ENCODE results near the gene LDHA.

LDHA gene

GRCh38 chr11:18394275-18394927 lies at the start of gene LDHA:
TSS of gene LDHA (plus strand) at chr11:18394563. CDS start at chr11:18396843, 2,280 bp downstream.
- in situ Hi-C loops (cut with MboI; ENCODE audit: low sequenced_read_pairs) = no loop called here

DNA sequence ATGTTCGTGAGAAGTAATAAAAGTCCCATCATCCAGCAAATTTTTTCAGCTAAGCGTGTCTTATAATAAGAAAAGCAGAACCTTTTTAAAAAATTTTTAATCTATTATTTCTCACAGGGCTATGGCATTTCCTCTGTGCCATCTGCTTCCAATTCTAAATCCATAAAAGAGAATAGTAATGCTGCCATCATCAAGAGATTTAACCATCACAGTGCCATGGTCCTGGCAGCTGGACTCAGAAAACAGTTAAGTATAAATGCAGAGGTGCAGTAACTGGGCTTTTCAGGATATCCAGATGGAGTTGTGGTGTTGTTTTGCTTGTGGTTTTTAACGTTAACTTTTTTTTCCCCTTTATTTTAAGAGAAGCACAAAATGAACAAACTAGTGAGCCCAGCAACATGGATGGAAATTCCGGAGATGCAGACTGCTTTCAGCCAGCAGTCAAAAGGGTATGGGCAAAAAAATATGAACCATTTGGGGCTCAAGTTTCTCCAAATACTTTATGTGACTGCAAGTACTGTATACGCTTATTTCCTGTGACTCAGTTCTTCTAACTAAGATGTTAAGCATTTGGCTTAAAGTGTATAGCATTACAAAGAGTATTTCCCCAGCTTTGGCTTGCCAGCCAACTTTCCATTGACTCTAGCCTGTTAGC lies 46.8 kb upstream of the LDHA start:
- in situ Hi-C loops (cut with MboI; ENCODE audit: low sequenced_read_pairs) = no loop called here

- in situ Hi-C loops (cut with MboI; ENCODE audit: low sequenced_read_pairs) = no loop called here
These were observed 41.8 kb upstream of the LDHA start for GRCh38 chr11:18352581-18352980.

DNA sequence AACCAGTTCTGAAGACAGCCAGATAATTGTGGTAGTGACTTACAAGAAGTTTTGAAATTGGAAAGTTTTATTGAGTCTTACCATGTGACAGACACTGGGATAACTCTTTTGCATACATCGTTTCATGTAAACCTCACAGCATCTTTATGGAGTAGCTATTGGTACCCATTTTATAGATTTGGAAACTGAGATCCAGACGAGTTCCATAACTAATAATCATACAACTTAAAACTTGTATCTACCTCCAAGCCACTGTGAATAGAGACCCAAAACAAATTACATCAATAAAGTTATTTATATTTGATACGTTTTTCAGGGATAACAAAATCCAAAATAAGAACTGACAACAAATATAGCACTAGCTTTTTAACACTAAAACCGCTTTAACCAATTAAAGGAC lies 35.7 kb upstream of the LDHA start:
- in situ Hi-C loops (cut with MboI; ENCODE audit: low sequenced_read_pairs) = no loop called here

- in situ Hi-C loops (cut with MboI; ENCODE audit: low sequenced_read_pairs) = no loop called here
These were observed 33.2 kb upstream of the LDHA start for GRCh38 chr11:18361154-18361553.

GRCh38 chr11:18364495-18365073 lies 29.8 kb upstream of the LDHA start:
- in situ Hi-C loops (cut with MboI; ENCODE audit: low sequenced_read_pairs) = no loop called here

DNA sequence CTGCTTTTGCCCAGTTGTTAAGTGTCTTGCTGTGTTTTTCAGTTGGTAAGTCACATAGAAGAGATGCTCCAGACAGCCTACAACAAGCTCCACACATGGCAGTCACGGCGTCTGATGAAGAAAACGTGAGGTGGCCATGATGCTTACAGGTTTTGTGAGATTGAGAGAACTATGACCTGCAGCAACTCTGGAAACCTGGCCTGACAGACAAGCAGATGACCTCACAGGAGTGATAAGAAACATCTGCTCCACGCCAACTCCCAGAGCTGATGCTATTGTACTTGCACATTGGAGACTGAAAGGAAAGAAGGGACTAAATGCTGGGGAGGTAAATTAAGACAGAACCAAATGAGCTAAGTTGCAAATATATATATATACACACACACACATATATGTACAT lies 28.6 kb upstream of the LDHA start:
- in situ Hi-C loops (cut with MboI; ENCODE audit: low sequenced_read_pairs) = no loop called here

DNA sequence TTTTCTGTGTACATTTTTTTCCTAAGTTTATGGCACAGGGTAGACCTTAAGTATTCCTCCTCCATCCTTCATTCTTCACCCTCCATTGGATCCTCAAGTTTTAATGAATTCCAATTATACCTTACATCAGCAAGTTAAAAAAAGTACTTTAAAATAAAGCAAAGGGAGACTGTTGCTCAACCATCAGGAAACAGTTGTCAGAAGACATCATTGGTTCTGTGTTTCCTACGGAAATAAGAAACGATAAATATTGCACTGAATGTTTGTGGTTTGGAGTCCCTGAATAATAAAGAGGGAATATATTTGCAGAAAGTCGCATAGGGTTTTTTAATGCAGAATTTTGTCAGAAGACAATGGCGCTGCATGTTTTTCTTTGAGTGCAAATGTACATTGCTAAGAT lies 28.1 kb upstream of the LDHA start:
- in situ Hi-C loops (cut with MboI; ENCODE audit: low sequenced_read_pairs) = no loop called here

GRCh38 chr11:18367431-18367830 lies 26.9 kb upstream of the LDHA start:
- in situ Hi-C loops (cut with MboI; ENCODE audit: low sequenced_read_pairs) = no loop called here

GRCh38 chr11:18368221-18368620 lies 26.1 kb upstream of the LDHA start:
- in situ Hi-C loops (cut with MboI; ENCODE audit: low sequenced_read_pairs) = no loop called here

GRCh38 chr11:18369398-18369797 lies 25.0 kb upstream of the LDHA start:
- in situ Hi-C loops (cut with MboI; ENCODE audit: low sequenced_read_pairs) = no loop called here

DNA sequence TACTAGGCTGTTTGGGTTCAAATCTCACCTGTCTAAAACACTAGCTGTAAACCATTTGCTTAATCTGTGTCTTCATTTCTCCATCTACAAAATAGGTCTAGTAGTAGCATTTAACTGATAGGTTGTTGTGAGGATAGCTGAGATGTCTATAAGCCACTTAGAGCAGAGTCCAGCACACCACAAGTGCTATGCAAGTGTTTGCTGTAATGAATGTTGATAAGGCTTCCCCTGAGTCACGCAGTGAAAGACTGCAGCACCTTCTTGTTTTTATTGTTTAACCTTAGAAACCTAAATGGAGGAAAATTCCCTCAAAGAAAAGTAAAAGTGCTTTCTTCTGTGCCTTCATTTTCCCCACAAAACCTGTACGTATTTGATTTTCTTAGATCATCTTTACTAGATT lies 23.1 kb upstream of the LDHA start:
- in situ Hi-C loops (cut with MboI; ENCODE audit: low sequenced_read_pairs) = no loop called here

DNA sequence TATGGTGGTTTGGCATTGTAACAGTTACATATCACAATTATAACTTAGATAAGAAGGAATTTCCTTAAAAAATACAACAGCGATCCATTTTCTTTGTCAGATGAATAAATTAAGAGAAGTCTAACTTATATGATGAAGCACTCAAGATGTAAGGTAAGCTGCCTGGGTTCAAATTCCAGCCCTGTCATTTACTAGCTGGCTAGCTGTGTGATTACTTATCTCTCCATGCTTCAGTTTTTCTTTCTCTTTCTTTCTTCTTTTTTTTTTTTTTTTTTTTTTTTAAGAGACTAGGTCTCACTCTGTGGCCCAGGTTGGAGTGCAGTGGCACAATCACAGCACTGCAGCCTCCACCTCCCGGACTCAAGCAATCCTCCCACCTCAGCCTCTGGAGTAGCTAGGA lies 22.2 kb upstream of the LDHA start:
- in situ Hi-C loops (cut with MboI; ENCODE audit: low sequenced_read_pairs) = no loop called here

DNA sequence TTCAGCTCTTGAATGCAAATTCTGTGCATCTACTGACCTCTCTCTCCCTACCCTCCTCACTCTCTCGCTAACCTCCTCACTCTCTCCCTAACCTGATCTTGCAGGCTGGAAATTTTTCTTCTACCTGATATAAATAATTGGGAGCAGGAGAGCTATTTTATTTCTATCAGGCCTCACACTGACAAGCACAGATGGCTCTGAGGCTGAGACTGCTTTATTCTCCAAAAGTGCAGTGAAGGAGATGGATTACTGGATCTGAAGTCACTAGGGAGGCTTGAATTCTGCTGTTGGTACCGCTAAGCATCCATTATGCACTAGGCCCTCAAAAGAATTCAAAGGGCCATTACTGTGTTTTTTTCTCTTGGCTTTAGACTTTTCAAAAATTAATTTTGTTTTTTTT lies 19.4 kb upstream of the LDHA start:
- in situ Hi-C loops (cut with MboI; ENCODE audit: low sequenced_read_pairs) = no loop called here

- in situ Hi-C loops (cut with MboI; ENCODE audit: low sequenced_read_pairs) = no loop called here
These were observed 18.4 kb upstream of the LDHA start for GRCh38 chr11:18375941-18376340.

DNA sequence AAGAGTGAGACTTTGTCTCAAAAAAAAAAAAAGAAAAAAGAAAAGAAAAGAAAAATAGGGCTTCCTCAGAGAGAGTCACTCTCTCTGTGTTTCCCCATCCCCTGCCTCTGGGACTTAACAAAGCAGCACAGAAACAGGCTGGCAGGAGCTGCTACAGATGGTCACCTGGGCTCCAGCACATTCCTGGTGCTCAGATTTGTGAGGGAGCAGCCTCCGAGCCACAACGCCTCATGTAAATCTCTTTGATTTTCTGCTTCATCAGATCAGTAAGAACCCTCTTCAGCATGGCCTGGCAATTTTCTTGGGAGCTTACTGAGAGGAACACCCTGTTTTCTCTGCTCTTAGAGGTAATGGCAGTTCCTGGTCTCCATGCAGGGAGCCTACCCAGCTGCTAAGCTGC lies 15.2 kb upstream of the LDHA start:
- in situ Hi-C loops (cut with MboI; ENCODE audit: low sequenced_read_pairs) = no loop called here

DNA sequence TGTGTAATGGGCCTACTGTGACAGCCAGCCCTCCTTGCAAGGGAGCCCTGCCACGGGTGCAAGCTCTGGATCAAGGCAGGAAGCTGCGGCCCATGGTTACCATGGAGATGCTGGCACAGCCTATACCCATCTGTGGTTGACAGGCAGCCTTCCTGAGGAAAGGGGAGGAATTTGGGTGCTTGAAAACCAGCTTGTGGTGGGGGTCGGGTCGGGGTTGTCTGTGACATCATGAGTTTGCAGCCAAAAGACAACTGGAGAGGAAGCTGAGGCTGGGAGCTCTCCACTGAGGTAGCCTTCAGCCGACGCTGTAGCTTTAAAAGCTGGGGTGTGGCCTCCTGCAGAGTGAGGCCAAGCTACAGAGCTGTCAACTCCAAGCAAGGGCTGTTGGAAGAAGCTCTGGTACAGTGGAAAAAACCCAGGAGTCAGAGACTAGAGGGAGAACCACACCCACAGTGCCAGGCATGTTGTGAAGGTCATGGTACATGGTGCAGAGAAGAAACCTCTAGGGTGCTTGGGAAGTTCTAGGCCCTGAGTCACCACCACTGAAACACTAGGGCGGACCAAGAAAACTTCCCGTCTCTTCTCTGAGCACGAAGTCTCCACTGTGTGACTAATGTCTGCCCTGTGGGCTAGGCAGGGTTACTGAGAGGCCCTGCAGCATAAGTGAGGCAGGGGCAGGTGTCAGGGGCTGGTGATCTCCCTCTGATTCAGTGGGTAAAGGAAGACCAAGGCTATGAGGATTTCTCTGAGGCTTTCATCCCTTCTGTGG lies 10.8 kb upstream of the LDHA start:
- in situ Hi-C loops (cut with MboI; ENCODE audit: low sequenced_read_pairs) = no loop called here

GRCh38 chr11:18384157-18384641 lies 10.2 kb upstream of the LDHA start:
- in situ Hi-C loops (cut with MboI; ENCODE audit: low sequenced_read_pairs) = no loop called here

DNA sequence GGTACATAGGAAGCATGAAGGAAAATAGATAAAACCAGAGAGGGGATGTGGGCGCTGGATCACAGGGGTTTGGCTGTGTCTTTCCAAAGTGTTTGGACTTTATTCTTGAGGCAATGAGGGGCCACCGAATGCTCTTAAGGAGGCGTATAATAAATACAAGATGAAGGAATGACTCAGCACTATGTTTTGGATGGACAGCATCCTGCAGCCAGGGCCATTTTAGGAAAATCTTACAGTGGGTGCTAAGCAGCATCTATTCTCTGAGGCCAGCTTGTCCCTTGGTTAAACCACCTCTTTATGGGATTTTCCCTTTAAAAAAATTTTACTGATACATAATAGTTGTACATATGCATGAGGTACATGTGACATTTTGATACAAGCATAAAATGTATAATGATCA lies 4.3 kb upstream of the LDHA start:
- in situ Hi-C loops (cut with MboI; ENCODE audit: low sequenced_read_pairs) = no loop called here

DNA sequence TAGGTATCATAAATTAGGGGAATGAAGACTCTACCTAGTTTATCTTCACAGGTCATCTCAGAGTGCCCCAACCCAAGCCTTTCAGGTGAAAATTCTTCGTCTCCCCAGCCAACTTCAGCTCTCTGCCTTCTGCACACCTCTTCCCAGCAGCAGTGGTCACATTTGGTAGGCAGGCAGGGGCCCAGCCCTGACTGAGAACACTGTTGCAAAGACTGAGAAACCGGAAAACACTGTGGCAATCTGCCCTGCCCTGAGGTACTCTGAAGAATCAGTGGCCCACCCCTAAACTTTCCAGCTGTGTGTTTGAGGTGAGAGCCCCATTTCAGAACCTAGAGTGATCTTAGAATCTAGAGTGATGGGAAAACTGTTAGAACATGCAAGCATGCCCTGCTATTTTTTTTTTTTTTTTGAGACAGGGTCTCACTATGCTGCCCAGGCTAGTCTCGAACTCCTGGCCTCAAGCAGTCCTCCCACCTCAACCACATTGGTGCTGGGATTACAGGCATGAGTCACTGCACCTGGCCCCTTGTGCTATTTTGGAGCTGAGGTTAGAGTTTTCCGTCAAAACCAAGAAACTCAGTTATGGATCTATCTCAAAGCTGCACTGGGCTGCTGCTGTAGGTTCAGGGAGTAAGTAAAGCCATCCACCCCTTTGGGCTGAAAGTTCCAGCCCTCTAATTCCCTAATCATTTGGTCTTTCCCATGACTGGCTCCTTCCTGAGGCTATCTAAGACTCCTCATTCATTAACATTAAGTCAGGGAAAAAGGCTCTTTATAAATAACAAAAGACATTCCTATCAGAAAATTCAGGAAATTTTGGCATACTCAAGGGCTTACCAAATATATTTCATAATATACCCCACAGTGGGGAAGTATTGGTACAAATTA lies 1.7 kb upstream of the LDHA start:
- in situ Hi-C loops (cut with MboI; ENCODE audit: low sequenced_read_pairs) = no loop called here

Measured in HL-60/S4 (cell line).